C4-2B (cell line): ENCODE measurements around the gene LRRC4C.

Source experiments
- ZFX ChIP-seq: fragments of 450-650 bp; IDR thresholded peaks from 2 replicates; pipeline ENCODE4 v1.6.1; 2017
- TF ChIP-seq, protein P1 (sequence below): fragments of 450-650 bp; conservative IDR thresholded peaks from 2 replicates; pipeline ENCODE4 v1.5.1; 2017; ENCODE audit warnings: mild to moderate bottlenecking

DNA sequence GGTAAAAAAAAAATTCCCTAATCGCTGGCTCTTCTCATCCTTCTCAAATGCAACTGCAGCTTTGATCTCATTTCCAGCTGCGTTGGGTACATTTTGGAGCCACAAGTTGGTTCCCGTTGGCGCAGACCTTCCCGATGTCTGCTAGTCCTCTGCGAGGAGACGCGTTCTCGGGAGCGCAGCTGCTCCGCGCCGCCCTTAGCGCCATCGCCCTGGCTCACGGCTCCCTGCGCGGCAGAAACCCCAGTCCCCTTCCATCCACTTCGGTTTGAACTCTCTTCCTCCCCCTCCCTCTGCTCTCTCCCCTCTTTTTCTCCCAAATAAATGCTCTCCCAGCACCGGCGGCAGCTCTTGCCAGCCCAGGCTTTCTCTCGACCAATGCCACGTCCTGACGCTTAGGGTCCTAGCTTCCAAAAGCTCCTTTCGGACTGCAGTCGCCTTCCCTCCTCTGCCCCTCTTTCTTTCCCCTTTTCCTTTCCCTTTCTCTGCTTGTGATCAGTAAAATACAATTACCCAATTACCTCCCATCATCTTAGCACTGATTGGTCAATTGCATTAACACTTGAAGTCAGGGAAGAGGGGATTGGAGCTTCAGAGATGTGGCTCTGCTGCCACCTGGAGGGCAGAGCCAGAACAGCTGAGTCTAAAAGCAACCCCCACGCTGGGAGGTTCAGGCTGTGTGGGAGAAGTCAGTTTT lies 1165.7 kb downstream of the LRRC4C start:
- TF ChIP-seq, protein P1, sequence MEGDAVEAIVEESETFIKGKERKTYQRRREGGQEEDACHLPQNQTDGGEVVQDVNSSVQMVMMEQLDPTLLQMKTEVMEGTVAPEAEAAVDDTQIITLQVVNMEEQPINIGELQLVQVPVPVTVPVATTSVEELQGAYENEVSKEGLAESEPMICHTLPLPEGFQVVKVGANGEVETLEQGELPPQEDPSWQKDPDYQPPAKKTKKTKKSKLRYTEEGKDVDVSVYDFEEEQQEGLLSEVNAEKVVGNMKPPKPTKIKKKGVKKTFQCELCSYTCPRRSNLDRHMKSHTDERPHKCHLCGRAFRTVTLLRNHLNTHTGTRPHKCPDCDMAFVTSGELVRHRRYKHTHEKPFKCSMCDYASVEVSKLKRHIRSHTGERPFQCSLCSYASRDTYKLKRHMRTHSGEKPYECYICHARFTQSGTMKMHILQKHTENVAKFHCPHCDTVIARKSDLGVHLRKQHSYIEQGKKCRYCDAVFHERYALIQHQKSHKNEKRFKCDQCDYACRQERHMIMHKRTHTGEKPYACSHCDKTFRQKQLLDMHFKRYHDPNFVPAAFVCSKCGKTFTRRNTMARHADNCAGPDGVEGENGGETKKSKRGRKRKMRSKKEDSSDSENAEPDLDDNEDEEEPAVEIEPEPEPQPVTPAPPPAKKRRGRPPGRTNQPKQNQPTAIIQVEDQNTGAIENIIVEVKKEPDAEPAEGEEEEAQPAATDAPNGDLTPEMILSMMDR = peak; percentile 96
- no peak for TF ChIP-seq ZFX
